Measurements from ENCODE around the gene STX7.

STX7 gene

DNA sequence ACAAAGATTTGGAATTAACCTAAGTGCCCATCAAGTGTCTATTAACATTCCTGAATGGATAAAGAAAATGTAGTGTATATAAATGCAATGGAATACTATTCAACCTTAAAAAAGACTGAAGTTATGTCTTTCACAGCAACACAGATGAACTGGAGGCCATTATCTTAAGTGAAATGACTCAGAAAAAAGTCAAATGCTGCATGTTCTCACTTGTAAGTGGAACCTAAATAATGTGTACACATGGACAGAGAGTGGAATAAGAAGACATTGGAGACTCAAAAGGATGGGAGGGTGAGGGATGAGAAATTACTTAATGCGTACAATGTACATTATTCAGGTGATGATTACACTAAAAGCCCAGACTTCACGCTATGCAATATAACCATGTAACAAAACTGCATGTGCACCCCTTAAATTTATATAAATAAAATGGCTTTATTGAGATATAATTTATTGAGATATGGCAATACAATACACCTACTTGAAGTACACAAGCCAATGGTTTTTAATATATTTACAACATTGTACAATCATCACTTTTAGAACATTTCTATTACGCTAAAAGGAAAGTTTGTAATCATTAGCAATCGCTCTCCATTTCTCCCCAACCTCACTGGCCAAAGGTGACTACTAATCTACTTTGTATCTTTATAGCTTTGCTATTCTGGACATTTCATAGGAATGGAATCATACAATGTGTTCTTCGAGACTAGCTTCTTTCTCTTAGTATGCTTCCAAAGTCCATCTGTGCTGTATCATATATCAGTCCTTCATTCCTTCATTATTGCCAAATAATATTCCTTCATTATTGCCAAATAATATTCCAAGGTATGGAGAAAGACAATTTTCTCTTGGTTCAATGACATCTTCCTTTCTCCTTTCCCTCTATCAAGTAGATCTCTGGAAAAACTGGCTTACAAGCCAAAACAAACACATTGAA lies 5.8 kb downstream of the STX7 start:
- DNase-seq, result no peak

DNA sequence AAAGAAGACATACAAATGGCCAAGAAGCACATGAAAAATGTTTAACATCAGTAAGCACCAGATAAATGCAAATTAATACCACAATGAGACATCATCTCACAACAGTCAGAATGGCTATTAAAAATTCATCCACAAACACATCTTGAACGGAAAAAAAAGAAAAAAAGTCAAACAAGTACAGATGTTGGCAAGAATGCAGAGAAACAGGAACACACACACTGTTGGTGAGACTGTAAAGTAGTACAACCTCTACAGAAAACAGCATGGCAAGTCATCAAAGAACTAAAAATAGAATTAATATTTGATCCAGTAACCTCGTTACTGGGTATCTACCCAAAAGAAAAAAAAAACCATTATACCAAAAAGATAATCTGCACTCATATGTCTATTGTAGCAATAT lies 6.5 kb downstream of the STX7 start:
- no peak for DNase-seq

DNA sequence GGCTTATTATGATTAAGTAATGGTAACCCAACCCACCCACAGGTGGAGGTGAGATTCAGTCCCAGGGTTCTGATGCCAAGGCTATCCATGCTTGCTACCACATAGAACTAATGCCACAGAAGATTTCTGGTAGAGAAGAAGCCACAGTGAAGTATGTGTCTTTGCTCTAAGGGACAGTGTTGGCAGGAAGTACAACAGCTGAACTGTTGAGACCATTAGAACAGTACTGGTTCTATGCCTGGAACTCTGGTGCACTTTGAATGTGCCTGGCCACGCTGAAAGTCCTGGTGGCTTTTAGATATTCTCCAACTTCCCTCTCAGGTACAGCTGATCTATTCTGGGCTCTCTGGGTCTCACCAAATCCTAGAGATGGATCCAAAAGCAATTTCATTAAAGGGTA lies 7.8 kb downstream of the STX7 start:
- DNase-seq, result no peak

DNA sequence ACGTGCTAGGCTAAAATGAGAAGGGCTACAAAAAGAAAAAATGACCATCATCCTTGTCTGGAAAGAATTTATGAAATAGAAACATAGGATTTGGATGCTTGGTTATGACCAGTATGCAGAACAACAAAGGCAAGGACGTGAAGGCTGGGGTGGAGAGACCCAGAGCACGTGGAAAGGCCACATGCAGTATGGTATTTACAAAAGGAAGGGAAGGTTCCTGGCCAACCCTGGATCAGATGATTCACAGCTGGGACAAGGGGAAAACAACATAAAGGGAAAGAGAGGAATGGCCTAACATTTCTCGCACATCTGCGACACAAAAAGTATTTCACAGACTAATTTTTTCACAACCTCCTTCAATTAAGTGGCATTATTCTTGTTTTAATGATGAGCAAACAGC lies 8.2 kb downstream of the STX7 start:
- no peak for DNase-seq

DNA sequence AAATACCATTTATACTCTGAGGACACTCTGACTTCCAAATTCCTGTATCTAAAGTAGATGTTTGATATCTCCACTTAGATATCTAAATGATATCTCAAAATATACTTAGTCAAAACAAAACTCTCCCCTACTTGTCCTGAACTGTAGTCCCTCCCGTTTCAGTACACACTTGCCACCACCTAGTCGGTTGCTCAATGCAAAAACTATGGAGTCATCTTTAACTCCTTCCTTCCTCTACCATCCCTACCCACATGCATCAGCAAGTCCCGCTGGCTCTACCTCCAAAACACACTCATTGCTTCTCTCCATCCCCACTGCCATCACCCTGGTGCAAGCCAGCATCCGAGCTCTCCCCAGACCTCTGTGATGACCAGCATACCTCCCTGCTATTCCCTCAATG lies 13.2 kb downstream of the STX7 start:
- DNase-seq, result no peak

DNA sequence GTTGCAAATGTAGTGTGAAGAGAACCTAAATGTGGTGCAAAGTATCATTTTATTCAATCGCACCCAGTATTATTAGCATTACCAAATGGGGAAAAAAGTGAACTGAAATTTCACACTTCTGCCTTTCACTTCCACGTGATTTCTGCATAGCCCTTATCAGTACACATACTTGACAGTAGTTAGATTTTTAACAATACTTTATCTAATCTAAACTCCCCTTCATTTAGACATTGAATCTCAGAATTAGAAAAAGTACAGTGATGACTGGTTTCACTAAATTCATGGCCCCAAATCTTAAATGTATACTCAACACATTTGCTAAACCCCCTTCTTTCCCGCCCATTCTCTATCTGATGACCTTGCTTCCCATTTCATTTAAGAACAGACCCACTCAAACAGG lies 14.3 kb downstream of the STX7 start:
- no peak for DNase-seq

DNA sequence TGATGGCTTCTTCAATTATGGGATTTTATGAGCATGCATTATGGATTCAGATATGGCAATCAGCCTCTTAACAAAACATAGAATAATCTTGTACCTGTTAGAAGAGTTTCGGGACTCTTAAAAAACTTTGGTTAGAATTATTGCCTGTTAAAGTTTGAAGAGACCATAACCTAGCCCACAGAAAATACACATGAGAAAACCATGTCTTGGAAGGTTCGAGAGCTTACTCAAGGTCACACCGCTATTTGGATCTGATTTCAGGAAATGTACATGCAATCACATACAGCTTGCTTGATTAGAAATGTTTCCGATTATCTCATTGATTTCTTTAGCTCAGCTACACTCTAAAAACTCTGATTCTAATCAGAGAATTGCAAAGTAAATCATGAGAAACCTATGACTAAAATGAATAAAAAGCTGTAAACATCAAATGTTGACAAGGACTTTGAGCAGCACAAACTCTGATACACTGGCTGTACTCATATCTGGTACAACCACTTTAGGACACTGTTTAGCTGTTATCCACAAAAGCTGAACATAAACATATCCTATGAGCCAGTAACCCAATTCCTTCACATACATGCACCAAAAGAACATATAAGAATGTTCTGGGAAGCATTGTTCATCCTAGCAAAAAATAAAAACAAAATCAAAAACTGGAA lies 16.3 kb downstream of the STX7 start:
- no peak for DNase-seq

DNA sequence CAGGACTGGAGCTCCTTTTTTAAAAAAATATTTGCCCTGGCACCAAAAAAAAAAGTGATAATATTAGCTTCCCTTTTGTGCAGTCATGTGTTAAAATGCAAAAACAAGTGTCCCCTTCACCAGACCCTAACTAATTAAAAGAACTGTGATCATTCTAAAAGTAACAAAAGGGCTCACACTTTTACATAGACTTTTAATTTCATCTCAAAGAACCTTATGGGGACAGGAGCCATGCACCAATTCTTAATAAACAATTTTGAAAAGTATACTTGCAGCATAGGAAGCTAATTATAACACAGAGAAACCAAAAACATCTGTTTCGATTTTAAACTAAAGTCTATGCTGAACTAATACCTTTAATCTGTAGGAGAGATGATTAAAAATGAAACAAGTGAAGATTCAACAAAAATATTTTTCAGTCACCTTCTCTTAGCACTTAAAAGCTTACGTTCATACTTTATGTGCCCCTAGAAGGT lies 17.3 kb downstream of the STX7 start:
- DNase-seq, result no peak

DNA sequence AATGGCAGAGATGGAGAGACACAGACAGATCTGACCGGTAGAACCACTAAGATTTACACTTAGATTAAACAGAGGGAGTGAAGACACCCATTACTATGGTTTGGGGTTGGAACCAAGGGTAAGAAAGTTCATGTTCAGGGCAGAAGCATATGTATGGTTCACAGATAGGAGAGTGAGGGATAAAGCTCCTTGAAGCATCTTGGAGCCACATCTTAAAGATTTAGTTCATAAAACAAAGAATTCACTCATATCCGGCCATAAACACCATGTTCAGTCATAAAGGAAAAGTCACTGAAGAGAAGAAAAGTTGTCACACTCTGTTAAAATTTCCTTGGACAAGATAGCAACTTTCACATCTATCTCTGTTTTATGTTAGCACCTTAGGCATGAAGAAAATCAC lies 18.0 kb downstream of the STX7 start:
- DNase-seq, result no peak

DNA sequence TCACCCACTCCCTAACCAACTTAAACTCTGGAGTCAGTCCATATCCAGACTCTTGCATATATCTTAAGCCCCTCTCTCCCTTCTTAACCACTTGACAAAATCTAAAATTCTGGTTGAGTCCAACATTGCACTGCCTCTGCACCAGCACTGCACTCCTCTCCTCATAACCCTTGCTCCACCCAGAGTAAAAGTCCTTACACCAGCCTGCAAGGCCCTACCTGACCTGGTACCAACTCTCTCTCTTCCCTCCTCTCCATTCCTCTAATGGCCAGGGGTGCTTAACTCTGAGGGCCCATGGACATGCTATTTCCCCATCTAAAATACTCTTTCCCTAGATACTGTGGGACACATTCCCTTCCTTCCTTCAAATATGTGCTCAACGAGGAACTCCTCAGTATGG lies 21.0 kb downstream of the STX7 start:
- DNase-seq, result no peak

DNA sequence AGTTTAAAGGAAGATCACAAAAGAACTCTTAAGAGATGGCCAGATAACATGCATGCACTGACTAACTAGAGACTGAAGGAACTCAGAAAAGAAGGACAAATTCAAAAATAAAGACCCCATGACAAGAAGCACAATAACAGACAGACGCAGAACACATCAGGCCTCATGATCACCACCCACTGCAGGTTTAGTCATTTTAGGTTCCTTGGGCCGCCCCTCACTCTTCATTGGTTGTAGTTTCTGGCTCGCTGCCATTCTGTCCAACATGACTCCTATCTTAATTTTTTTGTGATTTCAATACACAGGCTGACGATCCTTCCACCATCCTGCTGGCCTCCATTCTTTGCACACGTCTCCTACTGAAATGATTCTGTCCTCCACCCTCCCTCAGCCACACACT lies 21.6 kb downstream of the STX7 start:
- DNase-seq, result peak in 9 of 56 donors; percentile 4 to 50 (median 18)

DNA sequence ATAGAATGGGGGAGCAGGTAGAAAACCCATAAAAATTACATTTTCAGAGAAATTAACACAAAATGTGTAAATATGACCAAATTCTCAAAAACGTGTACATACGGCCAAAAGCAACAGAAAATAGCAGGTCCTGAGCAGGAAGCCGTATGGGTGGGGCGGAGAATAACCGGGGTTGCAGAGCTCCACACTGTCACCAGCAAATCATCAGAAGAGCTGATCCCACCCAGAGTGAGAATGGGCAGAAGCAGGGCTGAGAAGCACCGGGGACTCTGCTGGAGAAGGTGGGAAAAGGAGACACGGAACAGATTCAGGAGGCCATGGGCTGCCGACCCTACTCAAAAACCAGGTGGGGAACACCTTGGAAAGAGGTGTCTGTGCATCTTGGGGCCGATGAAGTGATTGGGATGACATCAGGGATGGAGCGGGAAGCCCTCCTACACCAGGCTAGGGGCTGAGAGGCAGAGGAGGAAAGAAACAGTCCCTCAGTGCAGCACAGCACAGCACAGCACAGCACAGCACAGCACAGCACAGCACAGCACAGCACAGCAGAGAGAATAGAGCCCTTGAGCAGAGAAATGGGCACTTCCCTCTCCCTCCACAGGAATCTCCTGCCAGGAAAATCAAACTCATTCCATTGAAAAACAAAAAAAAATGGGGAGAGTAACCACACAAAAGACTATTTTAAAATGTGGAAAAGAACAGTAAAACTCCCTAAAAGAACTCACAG lies 22.3 kb downstream of the STX7 start:
- peak in 2 of 56 donors; percentile 5 to 14 for DNase-seq

DNA sequence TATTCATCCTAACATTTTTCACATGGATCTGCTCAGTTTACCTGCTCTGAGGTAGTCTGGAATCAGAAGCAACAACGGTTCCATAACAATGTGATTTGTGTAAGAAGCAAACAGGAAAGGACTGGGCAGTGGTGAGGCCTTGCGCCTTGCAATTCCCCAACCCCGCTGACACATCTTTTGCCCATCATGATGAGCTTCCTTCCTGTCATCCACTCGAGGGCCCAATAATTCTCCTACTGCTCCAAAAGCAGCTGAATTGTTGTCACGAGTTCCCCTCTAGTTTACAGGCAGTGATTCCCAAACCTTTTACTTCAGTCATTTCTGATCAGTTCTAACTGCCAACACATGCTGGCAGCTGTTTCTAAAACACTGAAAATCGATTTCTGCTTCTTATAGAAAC lies 22.9 kb downstream of the STX7 start:
- peak in 7 of 56 donors; percentile 5 to 23 (median 12) for DNase-seq

DNA sequence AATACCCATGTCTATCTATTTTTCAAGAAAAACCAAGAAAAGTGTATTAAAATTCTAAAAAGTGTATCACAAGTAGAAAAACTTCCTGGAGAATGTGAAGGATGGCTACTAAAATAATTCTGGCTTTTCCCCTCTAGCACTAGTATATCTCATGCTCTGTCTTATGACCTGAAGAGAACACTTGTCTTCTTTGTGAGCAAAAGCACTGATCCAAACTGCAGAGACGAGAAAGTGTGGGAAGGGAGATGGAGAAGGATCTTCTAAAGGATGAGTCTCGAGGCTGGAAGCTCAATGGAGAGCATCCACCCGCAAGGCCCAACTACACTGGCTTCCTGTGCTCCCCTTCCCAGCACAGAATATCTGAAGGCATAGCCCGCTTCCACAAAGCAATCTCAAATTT lies 23.5 kb downstream of the STX7 start:
- no peak for DNase-seq

DNA sequence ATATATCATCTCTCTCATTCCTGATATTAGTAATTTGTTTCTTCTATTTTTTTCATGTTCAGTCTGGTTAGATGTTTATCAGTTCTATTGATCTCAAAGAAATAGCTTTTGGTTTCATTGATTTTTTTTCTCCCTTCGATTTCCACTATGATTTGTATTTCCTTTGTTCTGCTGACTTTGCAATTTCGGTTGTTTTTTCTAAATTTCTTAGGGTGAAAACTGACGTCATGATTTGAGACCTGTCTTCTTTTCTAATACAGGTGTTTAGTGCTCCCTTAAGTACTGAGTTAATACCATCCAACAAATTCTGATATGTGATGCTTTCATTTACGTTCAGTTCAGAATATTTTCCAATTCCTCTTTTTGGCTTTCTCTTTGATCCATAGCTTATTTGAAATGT lies 25.2 kb downstream of the STX7 start:
- no peak for DNase-seq

DNA sequence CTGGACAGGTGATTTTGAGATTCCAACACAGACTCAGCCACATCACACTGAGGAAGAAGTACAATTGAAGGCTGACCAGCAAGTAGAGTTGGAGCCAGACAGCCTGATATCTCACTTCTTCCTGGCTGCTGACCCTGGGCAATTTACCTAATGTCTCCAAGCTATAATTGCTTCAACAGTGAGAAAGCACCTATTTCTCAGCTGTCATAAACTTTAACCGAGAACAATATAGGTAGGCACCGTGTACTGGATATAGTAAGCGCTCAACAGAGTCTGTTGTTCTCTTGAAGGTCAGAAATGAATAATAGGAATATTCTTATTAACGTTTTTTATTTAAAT lies 28.3 kb downstream of the STX7 start:
- no peak for DNase-seq

DNA sequence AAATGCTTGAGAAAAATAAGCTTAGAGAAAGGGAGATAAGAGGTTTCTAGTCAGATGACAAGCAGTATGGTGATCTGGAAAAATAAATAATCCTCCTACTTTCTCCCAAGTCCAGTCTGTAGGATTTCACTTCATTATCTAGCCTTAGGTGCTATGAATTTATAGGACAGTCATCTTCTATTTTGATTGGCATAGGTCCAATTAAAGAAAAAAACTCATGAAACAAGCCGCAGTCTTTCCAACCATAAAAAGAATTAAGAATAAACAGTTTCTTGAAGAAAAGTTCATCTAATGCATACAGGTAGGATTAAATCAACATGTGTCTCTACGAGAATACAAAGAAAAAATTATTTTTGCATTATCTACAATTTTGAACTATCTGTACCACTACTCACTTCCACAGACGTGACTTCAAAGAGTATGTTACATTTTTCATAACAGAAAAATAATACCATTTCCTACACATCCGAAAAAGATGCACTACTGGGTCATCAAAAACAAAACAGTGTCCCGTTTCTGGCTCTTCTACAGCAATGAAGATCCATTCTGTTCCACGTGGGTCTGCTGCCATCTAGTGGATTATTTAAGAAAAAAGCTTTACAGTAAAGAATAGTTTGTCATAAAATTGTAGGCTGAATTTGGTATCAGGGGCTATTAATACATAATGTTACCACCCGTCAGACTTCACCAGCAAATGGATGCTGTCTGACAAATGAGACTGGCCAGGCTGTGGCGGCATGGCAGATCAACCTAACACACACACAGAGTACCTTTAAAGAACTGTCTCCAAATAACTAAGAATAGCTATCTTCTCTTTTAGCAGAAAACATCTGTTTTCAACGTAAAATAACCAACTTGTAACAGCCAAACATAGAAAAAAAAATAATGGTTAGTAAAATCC lies 28.9 kb downstream of the STX7 start:
- DNase-seq, result peak in 11 of 56 donors; percentile 7 to 67 (median 20)

DNA sequence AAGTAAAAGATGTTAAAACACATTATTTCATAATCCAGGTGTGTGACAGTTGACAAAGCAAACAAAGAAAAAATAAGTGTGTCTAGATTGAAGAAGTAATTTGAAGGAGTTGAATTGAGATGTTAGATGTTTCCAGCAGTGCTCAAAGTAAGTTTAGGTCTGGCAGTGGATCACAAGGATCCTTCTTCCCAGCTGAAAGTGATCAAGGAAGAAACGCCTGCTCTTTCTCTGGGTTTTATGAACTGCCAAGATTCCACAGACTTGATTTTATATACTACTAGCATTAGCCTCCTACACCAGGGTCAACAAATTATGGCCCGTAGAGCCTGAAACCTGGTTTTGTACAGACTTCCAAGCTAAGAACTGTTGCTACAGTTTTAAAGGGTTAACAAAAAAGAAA lies 30.3 kb downstream of the STX7 start:
- no peak for DNase-seq

DNA sequence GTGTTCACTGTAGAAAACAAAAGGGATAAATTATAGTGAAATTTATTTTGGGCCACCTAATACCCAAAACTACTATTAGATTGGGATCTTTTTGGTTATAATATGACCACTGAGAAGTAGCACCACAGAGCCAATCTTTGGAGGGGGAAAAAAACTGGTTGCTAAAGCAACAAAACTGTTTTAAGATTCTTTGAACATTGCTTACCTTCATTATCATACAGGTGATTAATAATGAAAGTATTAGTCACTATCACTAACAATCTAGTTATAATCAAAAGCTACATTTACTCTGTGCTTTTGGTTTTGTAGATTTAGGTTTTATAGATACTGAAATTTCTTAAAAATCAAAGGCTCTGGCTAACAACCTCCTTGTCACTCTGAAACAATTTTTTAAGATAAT lies 31.7 kb downstream of the STX7 start:
- DNase-seq, result no peak

DNA sequence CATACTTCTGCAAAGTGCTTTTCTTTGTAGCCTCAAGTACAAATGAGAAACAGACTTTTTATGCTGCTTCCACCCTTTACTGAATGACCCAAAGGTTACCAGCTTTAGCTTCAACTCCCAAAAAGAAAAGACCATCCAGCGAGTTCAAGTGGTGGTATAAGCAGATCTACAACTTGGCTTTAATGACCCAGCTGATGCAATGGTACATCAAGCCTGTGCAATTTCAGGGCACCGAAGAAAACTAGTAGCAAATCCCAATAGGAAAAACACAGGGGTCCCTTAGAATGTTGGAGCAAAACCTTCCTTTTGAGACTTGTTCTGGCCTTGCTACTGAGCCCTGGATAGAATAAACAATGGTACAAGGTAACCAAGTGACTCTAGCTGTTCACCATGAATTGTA lies 33.8 kb downstream of the STX7 start:
- no peak for DNase-seq

DNA sequence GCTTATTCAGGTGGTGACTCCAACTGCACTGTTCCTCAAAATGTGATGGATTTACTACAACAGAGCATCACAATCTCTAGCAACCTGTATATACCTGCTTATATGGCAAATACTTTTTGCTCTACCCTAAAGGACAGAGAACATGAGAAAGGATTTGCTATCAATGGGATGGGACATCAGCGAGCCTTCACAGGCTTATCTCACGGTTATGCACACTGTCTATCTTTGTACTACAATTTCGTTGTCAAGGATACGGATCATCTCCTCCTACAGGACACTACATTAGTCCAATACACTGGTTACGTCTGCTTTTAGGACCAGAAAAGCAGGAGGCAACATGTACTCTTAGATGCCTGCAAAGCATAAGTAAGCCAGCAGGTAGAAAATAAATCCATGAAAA lies 34.2 kb downstream of the STX7 start:
- no peak for DNase-seq
